Colonic mucosa (tissue), 4 donors: ENCODE results near the gene SACM1L. TPM values are rescaled to one million over a fixed set of nuclear protein-coding genes. Genes with fewer than 3 reads are reported as not detected.
"Not testable (repeated sequence)": the region's sequence is repeated elsewhere in the genome, so short reads cannot be mapped to it uniquely, and the experiment has no call there.

Experiments used
- DNase-seq: peaks from one replicate; pipeline ENCODE4 v3.0.0-alpha.2; 2020
- H3K27ac ChIP-seq: fragments of 200-600 bp; one replicate; pipeline ENCODE4 v1.8.0; 2021
- H3K27me3 ChIP-seq: fragments of 200-600 bp; one replicate; pipeline ENCODE4 v1.8.0; 2021
- H3K36me3 ChIP-seq: fragments of 200-600 bp; one replicate; pipeline ENCODE4 v1.8.0; 2021
- H3K4me1 ChIP-seq: fragments of 200-600 bp; one replicate; pipeline ENCODE4 v1.8.0; 2021; ENCODE audit warnings: mild to moderate bottlenecking
- H3K4me3 ChIP-seq: fragments of 200-600 bp; one replicate; pipeline ENCODE4 v1.8.0; 2021
- H3K9ac ChIP-seq, 2 donors: one replicate each; pipeline ENCODE4 v1.7.0; 2013; ENCODE audit warnings: control low read depth in 2 of 2, low read depth in 2 of 2, low read length in 2 of 2
- H3K9me3 ChIP-seq: fragments of 200-600 bp; one replicate; pipeline ENCODE4 v1.8.0; 2021
- CTCF ChIP-seq: fragments of 200-600 bp; IDR thresholded peaks from one replicate; pipeline ENCODE4 v1.8.0; 2022; ENCODE audit warnings: antibody characterized with exemption, mild to moderate bottlenecking
- intact Hi-C: fragments of 100-400 bp; cut with DNase I; formaldehyde crosslinking; loops from one replicate; pipeline ENCODE4 v1.14.1; 2022
- total RNA-seq, 2 donors: library from RNA; stranded (reverse); fragmentation: NEBNext Ultra II Directional in 1 of 2; extraction: Animal tissue kit (Norgen Biotek cat#: 25700) in 1 of 2; gene quantifications; one replicate each; pipeline ENCODE4 v1.2.1, GENCODE V29; 2021
- donor health status: healthy.
- donor health status: DM: no; HTN: no; CAD: no.
- donor health status: DM: no; HTN: no; CAD: no.

Gene SACM1L
- total RNA-seq, 2 donors from 2014 or later, result 47.2 TPM

- peaks cover 5% of the 10 kb centered on the region for H3K4me1 ChIP-seq
- H3K27ac ChIP-seq, result no peak overlapping the region
- intact Hi-C loops, result no loop called here
- no peaks in the 10 kb centered on the region for H3K36me3 ChIP-seq
- no peaks in the 10 kb centered on the region for H3K27me3 ChIP-seq
- H3K4me3 ChIP-seq, result no peak overlapping the region
- no peak for DNase-seq
- no peak for TF ChIP-seq CTCF
- H3K9ac ChIP-seq, result no peak overlapping the region
- no peaks in the 10 kb centered on the region for H3K9me3 ChIP-seq
Measured at GRCh38 chr3:45693941-45694521, 4.8 kb downstream of the SACM1L start.

- H3K9me3 ChIP-seq, DNase-seq, H3K27ac ChIP-seq, H3K27me3 ChIP-seq, H3K36me3 ChIP-seq, intact Hi-C loops, H3K4me1 ChIP-seq, H3K4me3 ChIP-seq, H3K9ac ChIP-seq: not testable (repeated sequence)
Measured at GRCh38 chr3:45695166-45695565, 6.0 kb downstream of the SACM1L start.

- H3K9me3 ChIP-seq, result no peaks in the 10 kb centered on the region
- no peak for TF ChIP-seq CTCF
- no peaks in the 10 kb centered on the region for H3K27me3 ChIP-seq
- H3K27ac ChIP-seq, result no peak overlapping the region
- intact Hi-C loops, result no loop called here
- H3K4me3 ChIP-seq, result no peak overlapping the region
- DNase-seq, result no peak
- H3K36me3 ChIP-seq, result no peaks in the 10 kb centered on the region
- no peak overlapping the region for H3K9ac ChIP-seq
- H3K4me1 ChIP-seq, result peaks cover 4% of the 10 kb centered on the region
Measured at GRCh38 chr3:45700570-45701073, 11.4 kb downstream of the SACM1L start.

- TF ChIP-seq CTCF, result no peak
- H3K4me1 ChIP-seq, result peaks cover 4% of the 10 kb centered on the region
Measured at GRCh38 chr3:45701172-45701867, 12.1 kb downstream of the SACM1L start.

GRCh38 chr3:45704301-45704943 is 15.2 kb downstream of the SACM1L start:
- TF ChIP-seq CTCF, result no peak
- H3K4me3 ChIP-seq, result no peak overlapping the region
- intact Hi-C loops, result no loop called here
- H3K27me3 ChIP-seq, result no peaks in the 10 kb centered on the region
- peaks cover 4% of the 10 kb centered on the region for H3K4me1 ChIP-seq
- no peak overlapping the region for H3K9ac ChIP-seq
- no peak for DNase-seq
- H3K27ac ChIP-seq, result no peak overlapping the region
- no peaks in the 10 kb centered on the region for H3K9me3 ChIP-seq
- H3K36me3 ChIP-seq, result peaks cover 4% of the 10 kb centered on the region

More at GRCh38 chr3:45701172-45701867, 12.1 kb downstream of the SACM1L start:
- Histone ChIP-seq H3K27ac (no peak overlapping the region), H3K4me3 (no peak overlapping the region), H3K9ac (no peak overlapping the region), H3K27me3 (no peaks in the 10 kb centered on the region), H3K9me3 (no peaks in the 10 kb centered on the region), H3K36me3 (no peaks in the 10 kb centered on the region)
- intact Hi-C loops, result no loop called here
- DNase-seq, result no peak
